ENCODE measurements around the gene C2orf81. TPM values are rescaled to one million over a fixed set of nuclear protein-coding genes. Genes with fewer than 3 reads are reported as not detected.

The C2orf81 gene
- total RNA-seq, 2 experiments from 2014 or later = 2.9 to 3.4 TPM

DNA sequence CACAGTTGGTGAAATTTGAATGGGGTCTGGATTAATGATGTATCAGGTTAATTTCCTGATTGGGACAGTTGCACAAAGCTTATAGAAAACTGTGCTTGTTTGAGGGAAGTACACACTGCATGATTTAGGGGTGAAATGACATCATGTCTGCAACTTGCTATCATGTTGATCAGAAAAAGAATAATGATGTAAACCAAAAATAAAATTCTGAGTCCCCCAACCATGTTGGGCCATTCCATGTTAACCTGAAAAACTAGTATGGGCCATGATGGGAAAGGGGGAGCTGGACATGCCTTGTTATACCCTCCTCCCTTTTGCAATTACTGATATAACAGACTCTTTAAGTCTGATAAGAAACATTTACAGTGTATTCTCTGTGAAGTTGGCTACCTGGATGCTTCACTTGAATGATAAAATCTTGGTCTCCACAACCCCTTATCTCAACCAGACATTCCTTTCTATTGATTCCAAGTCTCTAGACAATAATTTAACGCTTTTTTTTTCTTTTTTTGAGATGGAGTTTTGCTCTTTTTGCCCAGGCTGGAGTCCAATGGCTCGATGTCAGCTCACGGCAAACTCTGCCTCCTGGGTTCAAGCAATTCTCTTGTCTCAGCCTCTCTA, 29.3 kb upstream of the C2orf81 start:
- intact Hi-C loops (cut with DNase I, micrococcal nuclease) = loop anchor here (5.0 to 10.0 kb wide), 2 partner anchors 198 to 1216 kb away; partner anchors contain the start of genes CCT7 (in 2 of the 2) and PRADC1 (in 2 of the 2)
- Mint-ChIP-seq H3K4me3 (no peak overlapping the region), H3K9me3 (no peaks in the 10 kb centered on the region), H3K36me3 (ENCODE audit: low read depth) (peaks cover 9% of the 10 kb centered on the region), H3K27me3 (no peaks in the 10 kb centered on the region), H3K4me1 (ENCODE audit: low read depth) (peaks cover 27% of the 10 kb centered on the region), H3K27ac (no peak overlapping the region)
- ChIA-PET CTCF (no interaction called here), POLR2A (no interaction called here)
- Histone ChIP-seq H3K4me1 (ENCODE audit: insufficient read depth, low read length) (peaks cover 27% of the 10 kb centered on the region), H3K36me3 (ENCODE audit: insufficient read depth, low read length) (no peaks in the 10 kb centered on the region), H3K4me3 (ENCODE audit: low read length) (no peak overlapping the region), H3K27ac (ENCODE audit: low read depth in 1 of 2, low read length in 2 of 2) (no peak overlapping the region), H3K9me3 (ENCODE audit: control insufficient read depth in 1 of 2, insufficient read depth in 1 of 2, low read length in 2 of 2) (no peaks in the 10 kb centered on the region), H3K27me3 (ENCODE audit: control insufficient read depth in 1 of 2, insufficient read depth in 2 of 2, low read length in 2 of 2) (no peaks in the 10 kb centered on the region)
- TF ChIP-seq, protein P1, sequence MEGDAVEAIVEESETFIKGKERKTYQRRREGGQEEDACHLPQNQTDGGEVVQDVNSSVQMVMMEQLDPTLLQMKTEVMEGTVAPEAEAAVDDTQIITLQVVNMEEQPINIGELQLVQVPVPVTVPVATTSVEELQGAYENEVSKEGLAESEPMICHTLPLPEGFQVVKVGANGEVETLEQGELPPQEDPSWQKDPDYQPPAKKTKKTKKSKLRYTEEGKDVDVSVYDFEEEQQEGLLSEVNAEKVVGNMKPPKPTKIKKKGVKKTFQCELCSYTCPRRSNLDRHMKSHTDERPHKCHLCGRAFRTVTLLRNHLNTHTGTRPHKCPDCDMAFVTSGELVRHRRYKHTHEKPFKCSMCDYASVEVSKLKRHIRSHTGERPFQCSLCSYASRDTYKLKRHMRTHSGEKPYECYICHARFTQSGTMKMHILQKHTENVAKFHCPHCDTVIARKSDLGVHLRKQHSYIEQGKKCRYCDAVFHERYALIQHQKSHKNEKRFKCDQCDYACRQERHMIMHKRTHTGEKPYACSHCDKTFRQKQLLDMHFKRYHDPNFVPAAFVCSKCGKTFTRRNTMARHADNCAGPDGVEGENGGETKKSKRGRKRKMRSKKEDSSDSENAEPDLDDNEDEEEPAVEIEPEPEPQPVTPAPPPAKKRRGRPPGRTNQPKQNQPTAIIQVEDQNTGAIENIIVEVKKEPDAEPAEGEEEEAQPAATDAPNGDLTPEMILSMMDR (IDR thresholded peaks at IDR 0.05) = no peak
- no peak for DNase-seq
- no peak for ATAC-seq (ENCODE audit: poor library complexity)

DNA sequence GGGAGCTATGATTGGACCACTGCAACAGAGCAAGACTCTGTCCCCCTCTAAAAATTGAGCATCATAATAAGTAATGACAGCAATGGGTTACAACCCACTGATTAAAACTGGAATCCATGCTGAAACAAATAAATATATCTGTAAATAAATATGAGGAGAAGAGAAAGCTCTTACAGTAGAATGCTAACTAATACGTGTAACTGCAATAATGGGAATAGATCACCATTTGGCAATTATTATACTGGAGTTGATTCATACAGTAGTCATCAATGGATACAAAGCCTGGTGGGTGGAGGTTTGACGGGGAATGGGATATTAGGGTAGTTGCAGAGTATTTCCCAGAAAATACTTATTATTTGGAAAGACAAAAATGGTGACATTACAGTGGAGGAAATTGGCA, 27.4 kb upstream of the C2orf81 start:
- no peak overlapping the region for H3K27ac ChIP-seq (ENCODE audit: low read depth in 1 of 2, low read length in 2 of 2)
- Mint-ChIP-seq H3K9me3 (no peaks in the 10 kb centered on the region), H3K27me3 (peaks cover 15% of the 10 kb centered on the region), H3K27ac (no peak overlapping the region), H3K36me3 (ENCODE audit: low read depth) (no peaks in the 10 kb centered on the region), H3K4me1 (ENCODE audit: low read depth) (peaks cover 13% of the 10 kb centered on the region), H3K4me3 (no peak overlapping the region)
- H3K27me3 ChIP-seq (ENCODE audit: control insufficient read depth in 1 of 2, insufficient read depth in 2 of 2, low read length in 2 of 2) = peaks cover 0 to 7% of the 10 kb centered on the region in 2 experiments
- DNase-seq = no peak
- peaks cover 13% of the 10 kb centered on the region for H3K4me1 ChIP-seq (ENCODE audit: insufficient read depth, low read length)
- no peak overlapping the region for H3K4me3 ChIP-seq (ENCODE audit: low read length)
- no peaks in the 10 kb centered on the region for H3K36me3 ChIP-seq (ENCODE audit: insufficient read depth, low read length)
- CTCF ChIA-PET = no interaction called here
- H3K9me3 ChIP-seq (ENCODE audit: control insufficient read depth in 1 of 2, insufficient read depth in 1 of 2, low read length in 2 of 2) = no peaks in the 10 kb centered on the region
- POLR2A ChIA-PET = no interaction called here
- no peak for ATAC-seq (ENCODE audit: poor library complexity)
- TF ChIP-seq, protein P1 (IDR thresholded peaks at IDR 0.05) = no peak
- intact Hi-C loops (cut with DNase I, micrococcal nuclease) = no loop called here

DNA sequence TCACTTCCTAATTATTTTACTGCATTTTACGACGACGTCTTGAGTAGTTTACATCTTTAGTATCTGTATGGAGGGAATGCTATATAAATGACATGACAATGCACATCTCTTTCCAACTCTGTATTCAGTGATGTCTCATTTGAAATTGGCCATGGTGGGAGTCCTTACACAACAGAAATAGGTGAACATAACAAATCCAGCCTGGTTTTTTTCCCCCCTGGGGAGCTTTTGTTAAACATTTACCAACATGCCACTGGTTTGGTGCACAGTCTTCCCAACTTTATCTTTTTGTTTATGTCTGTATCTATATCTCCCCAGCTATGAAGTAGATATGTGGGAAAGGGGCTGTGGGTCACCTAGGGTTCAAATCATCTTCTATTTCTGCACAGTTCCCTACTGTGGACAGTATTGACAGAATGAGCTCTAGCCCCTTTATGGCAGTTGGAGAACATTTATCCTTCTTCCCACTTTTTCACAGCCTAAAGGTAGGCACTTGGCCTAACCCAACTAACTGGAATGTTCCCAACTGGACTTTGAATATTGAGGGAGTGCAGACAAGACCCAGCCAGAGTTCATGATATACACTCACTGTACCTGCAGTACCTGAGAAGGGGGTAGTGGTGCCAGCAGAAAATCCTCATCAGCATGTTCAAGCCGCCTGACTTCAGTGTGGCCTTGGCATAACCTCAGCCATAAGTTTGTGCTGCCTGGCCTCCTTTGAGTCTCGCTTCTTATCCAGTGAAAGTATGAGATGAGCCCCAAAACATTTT, 26.0 kb upstream of the C2orf81 start:
- no peak overlapping the region for H3K27ac Mint-ChIP-seq
- no peaks in the 10 kb centered on the region for H3K36me3 Mint-ChIP-seq (ENCODE audit: low read depth)
- H3K27me3 ChIP-seq (ENCODE audit: control insufficient read depth in 1 of 2, insufficient read depth in 2 of 2, low read length in 2 of 2) = peaks cover 4 to 12% of the 10 kb centered on the region in 2 experiments
- H3K36me3 ChIP-seq (ENCODE audit: insufficient read depth, low read length) = no peaks in the 10 kb centered on the region
- DNase-seq (no peak), ATAC-seq (ENCODE audit: poor library complexity) (no peak)
- H3K4me1 Mint-ChIP-seq (ENCODE audit: low read depth) = peaks cover 3% of the 10 kb centered on the region
- TF ChIP-seq, protein P1 (IDR thresholded peaks at IDR 0.05) = no peak
- H3K27ac ChIP-seq (ENCODE audit: low read depth in 1 of 2, low read length in 2 of 2) = no peak overlapping the region
- H3K9me3 Mint-ChIP-seq = no peaks in the 10 kb centered on the region
- POLR2A ChIA-PET = no interaction called here
- peaks cover 0 to 2% of the 10 kb centered on the region in 2 experiments for H3K9me3 ChIP-seq (ENCODE audit: control insufficient read depth in 1 of 2, insufficient read depth in 1 of 2, low read length in 2 of 2)
- H3K4me3 ChIP-seq (ENCODE audit: low read length) = no peak overlapping the region
- peaks cover 7% of the 10 kb centered on the region for H3K4me1 ChIP-seq (ENCODE audit: insufficient read depth, low read length)
- H3K27me3 Mint-ChIP-seq = peaks cover 21% of the 10 kb centered on the region
- H3K4me3 Mint-ChIP-seq = no peak overlapping the region
- intact Hi-C loops (cut with DNase I, micrococcal nuclease) = no loop called here
- CTCF ChIA-PET = no interaction called here
